GM23338 (cell line): ENCODE measurements around the gene ZFP64. TPM values are rescaled to one million over a fixed set of nuclear protein-coding genes. Genes with fewer than 3 reads are reported as not detected.

ENCODE experiments used
- ATAC-seq: fragments of 200-7000 bp; cut with Tn5 transposase; 3 replicates; pipeline ENCODE4 v1.9.1; 2020
- DNase-seq: peaks from one replicate; pipeline ENCODE4 v3.0.0-alpha.2; 2015; ENCODE audit warnings: low spot score
- H2AFZ ChIP-seq: fragments of 200-600 bp; sonication (generic); 2 replicates; pipeline ENCODE4 v1.8.0; 2016; ENCODE audit warnings: antibody characterized with exemption, mild to moderate bottlenecking, moderate library complexity
- H3F3A ChIP-seq: fragments of 200-600 bp; sonication (generic); replicated peaks from 2 replicates; pipeline ENCODE4 v1.8.0; 2017; ENCODE audit warnings: antibody characterized with exemption, mixed run types, low read depth
- H3K27ac ChIP-seq: fragments of 200-600 bp; sonication (generic); 2 replicates; pipeline ENCODE4 v1.6.1; 2016; ENCODE audit warnings: low read depth
- H3K27me3 ChIP-seq: fragments of 200-600 bp; sonication (generic); 2 replicates; pipeline ENCODE4 v1.8.0; 2016; ENCODE audit warnings: mild to moderate bottlenecking, mixed run types, moderate library complexity; ENCODE audit not compliant: insufficient read depth
- H3K36me3 ChIP-seq: fragments of 200-600 bp; sonication (generic); 2 replicates; pipeline ENCODE4 v1.8.0; 2016; ENCODE audit warnings: mild to moderate bottlenecking; ENCODE audit not compliant: insufficient read depth
- H3K4me1 ChIP-seq: fragments of 200-600 bp; sonication (generic); 2 replicates; pipeline ENCODE4 v1.8.0; 2016; ENCODE audit warnings: mild to moderate bottlenecking, moderate library complexity; ENCODE audit not compliant: insufficient read depth
- H3K4me2 ChIP-seq: fragments of 200-600 bp; sonication (generic); 2 replicates; pipeline ENCODE4 v1.7.1; 2017; ENCODE audit warnings: mixed run types
- H3K4me3 ChIP-seq: fragments of 200-600 bp; sonication (generic); 2 replicates; pipeline ENCODE4 v1.6.1; 2016; ENCODE audit warnings: mixed run types
- H3K79me2 ChIP-seq: fragments of 200-600 bp; sonication (generic); replicated peaks from 2 replicates; pipeline ENCODE4 v1.8.0; 2017; ENCODE audit warnings: mild to moderate bottlenecking; ENCODE audit not compliant: insufficient read depth
- H3K9me2 ChIP-seq: fragments of 200-600 bp; sonication (generic); 2 replicates; pipeline ENCODE4 v1.8.0; 2017; ENCODE audit not compliant: insufficient read depth
- H4K20me1 ChIP-seq: fragments of 200-600 bp; sonication (generic); replicated peaks from 2 replicates; pipeline ENCODE4 v1.8.0; 2017; ENCODE audit warnings: mild to moderate bottlenecking; ENCODE audit not compliant: insufficient read depth
- H3K27ac Mint-ChIP-seq: 2 replicates; pipeline ENCODE4 v1.8.0; 2020; ENCODE audit warnings: inconsistent platforms, mild to moderate bottlenecking, moderate library complexity, mixed read lengths
- H3K27me3 Mint-ChIP-seq: 3 replicates; pipeline ENCODE4 v1.8.0; 2022; ENCODE audit warnings: low read depth, mild to moderate bottlenecking, moderate library complexity, mixed read lengths, inconsistent platforms; ENCODE audit not compliant: insufficient read depth, poor library complexity
- H3K36me3 Mint-ChIP-seq: 3 replicates; pipeline ENCODE4 v1.8.0; 2021; ENCODE audit warnings: low read depth, mild to moderate bottlenecking, inconsistent platforms, moderate library complexity, mixed read lengths
- H3K4me1 Mint-ChIP-seq: 3 replicates; pipeline ENCODE4 v1.8.0; 2020; ENCODE audit warnings: mild to moderate bottlenecking, inconsistent platforms, mixed read lengths
- H3K4me3 Mint-ChIP-seq: 3 replicates; pipeline ENCODE4 v1.8.0; 2021; ENCODE audit warnings: moderate library complexity, mild to moderate bottlenecking, inconsistent platforms, mixed read lengths
- H3K9me3 Mint-ChIP-seq: 3 replicates; pipeline ENCODE4 v1.8.0; 2020; ENCODE audit warnings: moderate library complexity, mild to moderate bottlenecking, inconsistent platforms, mixed read lengths
- CREB1 ChIP-seq: fragments of 250-450 bp; sonication (Bioruptor Pico); IDR thresholded peaks from 2 replicates; pipeline ENCODE4 v1.5.0; 2020; ENCODE audit warnings: low read depth, mild to moderate bottlenecking, moderate library complexity
- CTCF ChIP-seq, 2 experiments: fragments of 200-600 bp in 1 of 2; sonication (generic) in 1 of 2; conservative IDR thresholded peaks; 2 replicates each; pipeline versions ENCODE4 v1.5.1 to v1.6.1; 2016 to 2017; ENCODE audit warnings: antibody characterized with exemption in 2 of 2, low read depth in 2 of 2, mild to moderate bottlenecking in 2 of 2, moderate library complexity in 1 of 2
- ETS1 ChIP-seq: IDR thresholded peaks from 2 replicates; pipeline ENCODE4 v1.6.1; 2016; ENCODE audit warnings: antibody characterized with exemption
- EZH2 ChIP-seq: fragments of 200-600 bp; sonication (generic); IDR thresholded peaks from one replicate; pipeline ENCODE4 v1.8.0; 2017; ENCODE audit warnings: antibody characterized with exemption, mild to moderate bottlenecking, low read depth; ENCODE audit not compliant: unreplicated experiment
- EZH2phosphoT487 ChIP-seq: fragments of 200-600 bp; sonication (generic); IDR thresholded peaks from one replicate; pipeline ENCODE4 v1.8.1; 2018; ENCODE audit warnings: antibody characterized with exemption; ENCODE audit not compliant: unreplicated experiment
- JUNB ChIP-seq: IDR thresholded peaks from one replicate; pipeline ENCODE4 v1.6.1; 2016; ENCODE audit warnings: antibody characterized with exemption; ENCODE audit not compliant: unreplicated experiment
- NANOG ChIP-seq: IDR thresholded peaks from 2 replicates; pipeline ENCODE4 v1.6.1; 2016; ENCODE audit warnings: antibody characterized with exemption, borderline replicate concordance
- POLR2AphosphoS5 ChIP-seq: IDR thresholded peaks from 2 replicates; pipeline ENCODE4 v1.6.1; 2016; ENCODE audit warnings: antibody characterized with exemption, low read depth
- REST ChIP-seq: IDR thresholded peaks from one replicate; pipeline ENCODE4 v1.6.1; 2018; ENCODE audit warnings: antibody characterized with exemption; ENCODE audit not compliant: unreplicated experiment
- STAT1 ChIP-seq: IDR thresholded peaks from one replicate; pipeline ENCODE4 v1.6.1; 2016; ENCODE audit warnings: antibody characterized with exemption; ENCODE audit not compliant: unreplicated experiment
- ZNF114 ChIP-seq: fragments of 250-450 bp; sonication (Bioruptor Pico); IDR thresholded peaks from 2 replicates; pipeline ENCODE4 v1.5.0; 2020; ENCODE audit warnings: mild to moderate bottlenecking, moderate library complexity
- ZNF331 ChIP-seq: fragments of 250-450 bp; sonication (Bioruptor Pico); IDR thresholded peaks from 2 replicates; pipeline ENCODE4 v1.5.0; 2020; ENCODE audit warnings: low read depth, mild to moderate bottlenecking, moderate library complexity
- ZNF462 ChIP-seq: fragments of 250-450 bp; sonication (Bioruptor Pico); IDR thresholded peaks from 2 replicates; pipeline ENCODE4 v1.5.0; 2020; ENCODE audit warnings: mild to moderate bottlenecking, moderate library complexity
- polyA plus RNA-seq: library from polyadenylated mRNA; unstranded; fragments of >200 nt; fragmentation: Nextera tagmentation; extraction: Ambion mirVana; gene quantifications from 2 replicates; pipeline ENCODE4 v1.2.1, GENCODE V29; 2016
- total RNA-seq: library from RNA; depleted of rRNA; stranded (reverse); fragments of >200 nt; shearing (Covaris generic); gene quantifications from 2 replicates; pipeline ENCODE4 v1.2.3, GENCODE V29; 2014

ZFP64 gene
- total and polyA plus RNA-seq, 2 experiments from 2014 or later = 9.6 to 30.4 TPM

- peaks cover 24% of the 10 kb centered on the region; the same call in 2 of the 3 replicates for H3K9me3 Mint-ChIP-seq
- no peaks in the 10 kb centered on the region for H3K79me2 ChIP-seq
- H3K4me3 ChIP-seq = no peak overlapping the region
Measured at GRCh38 chr20:52213995-52214394, 22.4 kb upstream of the ZFP64 start.

More at GRCh38 chr20:52213995-52214394, 22.4 kb upstream of the ZFP64 start:
- no peak for DNase-seq
- H3K36me3 ChIP-seq = no peaks in the 10 kb centered on the region
- no peak for TF ChIP-seq ZNF462
- TF ChIP-seq STAT1 = no peak
- TF ChIP-seq EZH2phosphoT487 = no peak
- TF ChIP-seq JUNB = no peak
- no peak for TF ChIP-seq POLR2AphosphoS5
- TF ChIP-seq ZNF331 (CRISPR knock-in tag) = no peak
- no peak for TF ChIP-seq CREB1 (CRISPR knock-in tag)
- TF ChIP-seq REST = no peak
- TF ChIP-seq NANOG = no peak
- TF ChIP-seq ZNF114 (CRISPR knock-in tag) = no peak
- TF ChIP-seq CTCF (conservative IDR thresholded peaks at IDR 0.05; ENCODE audit: low read depth in 2 of 2) = no peak
- TF ChIP-seq ETS1 = no peak
- no peak for TF ChIP-seq EZH2
- H3K27me3 Mint-ChIP-seq = peaks cover 4% of the 10 kb centered on the region
- no peaks in the 10 kb centered on the region for H3F3A ChIP-seq
- no peaks in the 10 kb centered on the region for H3K9me2 ChIP-seq
- H4K20me1 ChIP-seq = no peaks in the 10 kb centered on the region
- no peak for ATAC-seq
- H3K4me2 ChIP-seq = no peak overlapping the region
- H3K4me1 Mint-ChIP-seq = peaks cover 15% of the 10 kb centered on the region
- H3K4me3 Mint-ChIP-seq = no peak overlapping the region
- H3K36me3 Mint-ChIP-seq = peaks cover 6% of the 10 kb centered on the region; the same call in 2 of the 3 replicates
- no peaks in the 10 kb centered on the region for H3K27me3 ChIP-seq
- no peak overlapping the region for H2AFZ ChIP-seq
- H3K27ac ChIP-seq = no peak overlapping the region
- peaks cover 9% of the 10 kb centered on the region for H3K4me1 ChIP-seq
- no peak overlapping the region for H3K27ac Mint-ChIP-seq
